A172 (cell line): ENCODE data around the gene RAB37. TPM values are rescaled to one million over a fixed set of nuclear protein-coding genes. Genes with fewer than 3 reads are reported as not detected.
A peak's percentile ranks its signal among the peaks of the same experiment; 100 is the strongest.

Experiments used
- DNase-seq: peaks from one replicate; pipeline ENCODE4 v3.0.0-alpha.2; 2015; ENCODE audit warnings: low spot score
- total RNA-seq: library from RNA; depleted of rRNA; stranded (reverse); fragments of >200 nt; shearing (Covaris generic); gene quantifications from 2 replicates; pipeline ENCODE4 v1.2.3, GENCODE V29; 2014

The RAB37 gene
- total RNA-seq, 1 experiment from 2014 or later: not detected

GRCh38 chr17:74744714-74745547 lies 7.9 kb downstream of the RAB37 start:
- DNase-seq: peak; percentile 67

GRCh38 chr17:74745548-74746177 lies 8.6 kb downstream of the RAB37 start:
- no peak for DNase-seq

DNA sequence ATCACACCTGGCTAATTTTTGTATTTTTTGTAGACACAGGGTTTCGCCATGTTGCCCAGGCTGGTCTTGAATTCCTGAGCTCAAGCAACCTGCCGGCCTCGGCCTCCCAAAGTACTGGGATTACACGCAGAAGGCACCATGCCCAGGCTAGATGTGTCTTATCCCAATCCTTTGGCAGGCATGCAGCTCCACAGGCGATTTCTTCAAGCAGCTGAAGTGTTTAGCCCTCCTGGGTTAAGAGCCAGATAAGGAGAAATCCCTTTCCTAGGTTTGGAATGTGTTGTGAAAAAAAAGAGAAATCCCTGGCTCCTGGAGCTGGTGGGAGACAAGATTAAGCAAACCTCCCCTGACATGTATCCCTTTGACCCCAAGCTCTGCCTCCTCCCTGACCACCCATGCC lies 9.3 kb downstream of the RAB37 start:
- DNase-seq: no peak

DNA sequence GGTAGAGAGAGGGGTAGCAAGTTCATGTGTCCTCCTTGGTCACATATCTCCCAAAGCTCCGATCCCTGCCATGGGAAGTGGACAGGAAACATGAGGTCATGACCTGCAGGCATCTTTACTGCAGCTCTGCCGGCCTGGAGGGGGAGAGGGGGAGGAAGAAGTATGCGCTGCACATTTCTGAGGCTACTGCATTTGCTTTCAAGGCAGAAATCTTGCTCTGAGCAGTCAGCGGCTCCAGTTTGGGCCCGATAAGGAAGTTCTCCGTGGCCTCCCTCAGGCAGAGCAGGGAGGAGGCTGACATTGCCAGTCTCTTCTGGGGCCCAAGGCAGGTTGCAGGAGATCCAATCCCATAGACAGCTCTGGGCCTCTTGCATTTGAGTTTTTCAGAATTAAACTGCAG lies 9.9 kb downstream of the RAB37 start:
- no peak for DNase-seq

GRCh38 chr17:74748279-74748528 lies 11.1 kb downstream of the RAB37 start:
- no peak for DNase-seq

- peak; percentile 84 for DNase-seq
These were observed 11.6 kb downstream of the RAB37 start, which contains the start of gene NHERF1 for GRCh38 chr17:74748529-74749278. TSS of gene NHERF1 (plus strand) at chr17:74748628. CDS start at chr17:74748847, 219 bp downstream.

DNA sequence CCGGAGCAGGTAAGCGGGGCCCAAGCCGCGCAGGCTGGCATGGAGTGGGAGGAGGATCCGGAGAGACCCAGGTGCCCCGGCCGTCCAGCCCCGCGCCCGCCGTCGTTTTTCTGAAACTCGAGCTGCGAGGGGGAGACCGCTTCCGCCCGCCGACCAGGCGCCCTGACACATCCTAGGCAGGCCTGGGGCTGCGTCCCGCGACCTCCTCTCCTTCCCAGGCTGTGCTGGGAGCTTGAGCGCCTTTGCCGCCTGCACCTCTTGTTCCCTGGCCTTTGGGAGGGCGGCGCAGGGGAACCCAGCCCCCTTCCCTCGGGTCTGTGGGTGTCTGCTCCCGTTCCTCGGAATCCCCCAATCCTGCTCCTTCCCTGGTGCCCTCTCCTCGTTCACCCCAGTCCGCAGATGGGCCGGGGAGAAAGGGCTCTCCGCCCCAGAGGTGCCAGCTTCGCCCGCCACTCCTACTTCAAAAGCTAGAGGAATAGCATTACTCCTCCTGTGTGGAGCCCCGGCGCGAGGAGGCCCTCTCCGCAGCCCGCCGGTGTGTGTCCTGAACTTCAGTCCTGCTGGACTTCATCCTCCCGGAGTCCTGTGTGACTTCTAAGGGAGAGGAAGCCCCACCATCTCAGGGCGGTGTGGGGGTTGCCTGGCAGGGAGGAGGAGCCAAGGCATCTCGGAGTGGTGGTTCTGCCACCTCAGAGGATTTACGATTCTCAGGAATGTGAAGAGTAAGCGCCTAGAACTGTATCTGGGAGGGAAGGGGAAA lies 12.4 kb downstream of the RAB37 start:
- peak; percentile 83 for DNase-seq

GRCh38 chr17:74750039-74750326 lies 12.9 kb downstream of the RAB37 start:
- no peak for DNase-seq

DNA sequence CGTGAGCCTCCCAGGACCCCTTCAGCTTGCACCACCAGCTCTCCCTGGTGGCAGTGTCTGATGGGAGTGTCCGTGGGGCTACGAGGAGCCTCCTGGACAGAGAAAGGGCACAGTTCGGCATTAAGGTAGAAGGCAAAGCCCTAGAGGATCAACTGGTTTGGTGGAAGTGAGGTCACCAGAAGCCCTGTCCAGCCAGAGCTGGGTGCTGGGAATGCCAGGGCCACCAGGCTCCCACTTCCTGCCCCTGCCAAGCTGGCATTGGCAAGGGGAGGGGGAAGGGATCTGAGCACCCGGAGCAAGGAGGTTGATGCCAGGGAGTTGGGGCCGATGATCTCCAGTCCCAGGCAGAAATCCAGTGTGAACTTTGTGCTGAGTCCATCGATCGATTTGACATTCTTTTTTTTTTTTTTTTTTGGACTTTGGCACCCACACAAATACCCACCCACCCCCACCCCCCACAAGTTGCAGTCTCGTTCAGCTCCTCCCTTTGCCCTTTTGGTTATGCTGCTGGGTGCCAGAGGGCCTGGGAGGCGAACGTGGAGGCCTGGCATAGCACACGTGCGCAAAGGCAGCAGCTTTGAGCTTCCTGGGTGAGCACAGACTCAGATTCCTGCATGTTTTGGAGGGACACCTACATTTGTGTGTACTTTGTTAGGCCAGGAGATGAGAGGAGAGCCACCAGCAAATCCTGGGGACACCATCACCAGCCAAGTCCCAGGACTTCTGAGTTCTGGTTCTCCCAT lies 13.4 kb downstream of the RAB37 start:
- DNase-seq: peak; percentile 71

DNA sequence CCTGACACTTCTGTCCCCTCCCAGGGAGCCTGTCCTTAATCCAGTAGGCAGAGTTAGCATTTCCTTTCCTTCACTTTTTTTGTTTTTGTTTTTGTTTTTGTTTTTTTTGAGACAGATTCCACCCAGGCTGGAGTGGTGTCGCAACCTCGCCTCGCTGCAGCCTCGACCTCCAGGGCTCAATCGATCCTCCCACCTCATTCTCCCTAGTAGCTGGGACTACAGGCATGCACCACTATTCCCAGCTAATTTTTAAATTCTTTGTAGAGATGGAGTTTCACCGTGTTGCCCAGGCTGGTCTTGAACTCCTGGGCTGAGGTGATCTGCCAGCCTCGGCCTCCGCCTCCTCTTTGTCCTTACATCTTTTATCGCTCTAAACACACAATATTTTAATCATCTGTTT lies 15.4 kb downstream of the RAB37 start:
- DNase-seq: no peak

DNA sequence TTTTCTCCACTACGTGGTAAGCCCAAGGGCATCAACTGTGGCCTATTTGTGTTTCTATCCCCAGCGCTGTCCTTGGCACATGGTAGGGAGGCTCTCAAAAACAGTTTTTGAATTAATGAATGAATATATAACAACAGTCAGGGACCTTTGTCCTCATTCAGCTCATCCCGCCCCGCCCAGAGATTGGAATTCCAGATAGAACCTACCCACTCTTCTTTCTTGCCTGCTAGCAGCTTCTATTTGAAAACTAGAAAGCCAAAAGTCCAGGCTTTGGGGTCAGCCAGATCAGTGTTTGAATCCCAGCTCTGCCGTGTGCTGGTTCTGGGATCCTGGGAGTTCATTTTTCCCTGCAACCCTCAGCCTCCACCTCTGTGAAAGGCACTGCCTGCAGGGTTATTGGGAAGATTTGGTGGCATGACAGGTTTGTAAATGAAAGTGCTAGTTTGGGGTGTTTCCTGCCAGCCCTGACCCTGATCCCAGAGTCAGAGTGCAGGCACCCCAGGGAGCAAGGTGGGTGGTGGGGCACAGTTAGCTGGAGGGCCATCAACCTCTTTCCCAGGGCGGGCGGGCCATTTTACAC lies 15.9 kb downstream of the RAB37 start:
- DNase-seq: no peak

DNA sequence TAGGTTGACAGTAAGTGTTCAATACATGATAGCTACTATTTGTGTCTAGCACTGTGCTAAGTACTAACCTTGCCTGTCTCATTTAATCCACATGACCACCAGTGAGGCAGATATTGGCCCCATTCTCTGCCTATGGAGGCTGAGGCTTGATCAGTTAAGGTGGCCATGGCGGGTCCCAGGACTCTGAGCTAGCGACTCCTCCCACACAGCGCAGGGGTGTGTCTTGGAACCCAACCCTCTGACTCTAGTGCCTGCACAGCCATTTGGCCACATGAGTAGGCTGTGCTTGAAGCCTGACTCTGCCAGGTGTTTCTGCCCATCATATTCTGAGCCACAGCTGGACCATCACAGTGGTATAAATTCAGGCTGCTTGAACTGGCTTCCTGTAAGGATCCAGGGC lies 17.8 kb downstream of the RAB37 start:
- no peak for DNase-seq

DNA sequence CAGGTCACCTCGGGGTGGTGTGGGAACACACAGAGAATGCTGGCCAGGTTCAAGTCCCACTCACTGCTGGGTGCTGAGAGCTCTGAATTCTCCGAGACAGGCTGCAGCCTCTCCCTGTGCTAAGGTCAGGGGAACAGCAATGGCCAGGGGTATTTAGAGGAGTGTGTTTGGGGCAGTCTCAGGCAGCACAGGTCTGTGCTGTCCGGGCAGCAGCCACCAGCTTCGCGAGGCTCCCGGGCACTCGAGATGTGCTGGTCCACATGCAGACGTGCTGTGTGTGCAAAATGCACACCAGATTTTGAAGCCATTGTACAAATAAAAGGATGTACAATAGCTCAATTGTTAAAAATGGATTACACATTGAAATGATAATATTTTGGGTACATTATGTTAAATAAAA lies 18.5 kb downstream of the RAB37 start:
- no peak for DNase-seq

DNA sequence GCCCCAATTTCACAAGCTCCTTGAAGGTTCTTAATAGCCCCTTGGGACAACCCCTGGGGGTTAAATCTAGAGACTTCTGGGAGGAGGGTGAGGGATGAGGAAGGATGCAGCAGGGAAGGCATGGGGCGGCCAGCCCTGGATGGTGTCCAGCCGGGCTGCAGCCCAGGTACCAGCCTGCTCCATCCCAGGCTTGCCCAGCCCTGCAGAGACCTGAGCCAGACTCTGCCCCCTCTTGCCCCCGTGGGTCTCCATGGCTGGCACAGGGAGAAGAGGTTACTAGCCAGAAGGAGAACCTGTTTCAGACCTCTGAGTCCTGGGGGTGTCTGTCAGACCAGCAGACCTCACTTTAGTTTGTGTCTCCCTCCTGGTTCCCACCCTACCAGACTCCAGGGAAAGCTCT lies 19.8 kb downstream of the RAB37 start:
- DNase-seq: no peak

GRCh38 chr17:74757502-74757901 lies 20.4 kb downstream of the RAB37 start:
- DNase-seq: peak; percentile 66

DNA sequence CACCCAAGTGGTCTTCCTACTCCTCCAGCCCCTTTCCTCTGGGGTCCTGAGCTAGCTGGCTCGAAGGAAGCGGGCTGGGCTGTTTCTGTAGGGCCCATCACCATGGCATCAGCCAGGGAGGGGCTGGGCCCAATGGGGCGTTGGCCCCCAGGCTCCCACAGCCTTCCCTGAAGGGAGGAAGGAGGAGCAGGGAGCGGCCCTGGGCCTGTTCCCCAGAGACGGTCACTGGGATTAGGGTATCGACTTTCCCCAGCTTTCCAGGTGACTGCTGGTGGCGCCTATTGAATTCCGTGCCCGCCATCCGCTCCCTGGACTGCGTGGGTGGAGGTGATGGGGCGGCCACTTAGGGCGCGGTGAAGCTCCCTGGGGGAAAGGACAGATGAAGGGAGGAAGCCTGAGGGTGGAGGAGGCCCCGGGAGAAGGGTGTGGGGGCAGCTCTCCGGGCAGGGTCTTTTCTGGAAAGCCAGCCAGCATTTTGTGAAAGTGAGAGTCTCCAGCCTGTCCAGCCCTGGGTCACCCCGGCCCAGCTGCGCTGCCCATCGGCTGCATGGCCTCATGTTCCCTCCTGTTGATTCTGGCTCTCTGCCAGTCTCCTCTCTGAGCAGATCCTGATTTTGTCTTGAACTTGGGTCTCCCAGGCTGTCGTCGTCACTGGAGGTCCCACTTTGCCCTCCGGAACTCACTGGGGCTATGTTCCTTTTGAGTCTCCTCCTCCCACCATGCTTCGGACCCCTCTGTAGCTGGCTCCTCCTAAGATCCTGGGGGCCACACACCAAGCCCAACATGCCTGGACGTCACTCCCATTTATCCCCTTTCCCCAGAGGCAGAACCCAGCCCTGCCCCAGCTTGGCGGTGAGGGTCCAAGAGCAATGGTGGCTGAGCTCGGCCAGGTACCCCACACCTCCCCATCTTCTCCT lies 21.1 kb downstream of the RAB37 start:
- DNase-seq: peak; percentile 75

GRCh38 chr17:74758848-74759168 lies 21.8 kb downstream of the RAB37 start:
- DNase-seq: peak; percentile 89

GRCh38 chr17:74759243-74759801 lies 22.3 kb downstream of the RAB37 start:
- DNase-seq: peak; percentile 77

DNA sequence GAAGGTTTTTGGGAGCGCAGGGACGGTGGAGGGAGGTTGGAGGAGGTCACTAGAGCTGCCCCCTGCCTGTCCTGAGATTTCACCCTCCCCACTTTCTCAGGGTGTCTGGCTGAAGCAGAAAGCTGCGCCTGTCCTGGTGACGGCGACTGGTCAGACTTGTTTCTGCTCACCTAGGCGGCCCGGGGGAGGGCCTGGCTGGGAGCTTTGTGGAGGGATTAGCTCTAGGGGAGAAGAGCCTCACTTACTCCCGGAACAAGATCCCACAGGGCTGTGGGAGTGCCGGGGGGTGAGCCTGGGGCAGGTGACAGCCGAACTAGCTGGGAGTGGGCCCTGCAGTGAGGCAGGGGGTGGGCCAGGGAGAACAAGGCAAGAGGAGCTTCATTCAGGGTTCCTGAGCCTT lies 22.9 kb downstream of the RAB37 start:
- DNase-seq: no peak
